GM23338 (cell line): ENCODE results near the gene PRDM10.

ENCODE experiments used
- CREB1 ChIP-seq: fragments of 250-450 bp; sonication (Bioruptor Pico); IDR thresholded peaks from 2 replicates; pipeline ENCODE4 v1.5.0; 2020; ENCODE audit warnings: low read depth, mild to moderate bottlenecking, moderate library complexity
- CTCF ChIP-seq, 2 experiments: fragments of 200-600 bp in 1 of 2; sonication (generic) in 1 of 2; conservative IDR thresholded peaks; 2 replicates each; pipeline versions ENCODE4 v1.5.1 to v1.6.1; 2016 to 2017; ENCODE audit warnings: antibody characterized with exemption in 2 of 2, low read depth in 2 of 2, mild to moderate bottlenecking in 2 of 2, moderate library complexity in 1 of 2
- ETS1 ChIP-seq: IDR thresholded peaks from 2 replicates; pipeline ENCODE4 v1.6.1; 2016; ENCODE audit warnings: antibody characterized with exemption
- EZH2 ChIP-seq: fragments of 200-600 bp; sonication (generic); IDR thresholded peaks from one replicate; pipeline ENCODE4 v1.8.0; 2017; ENCODE audit warnings: antibody characterized with exemption, mild to moderate bottlenecking, low read depth; ENCODE audit not compliant: unreplicated experiment
- EZH2phosphoT487 ChIP-seq: fragments of 200-600 bp; sonication (generic); IDR thresholded peaks from one replicate; pipeline ENCODE4 v1.8.1; 2018; ENCODE audit warnings: antibody characterized with exemption; ENCODE audit not compliant: unreplicated experiment
- JUNB ChIP-seq: IDR thresholded peaks from one replicate; pipeline ENCODE4 v1.6.1; 2016; ENCODE audit warnings: antibody characterized with exemption; ENCODE audit not compliant: unreplicated experiment
- NANOG ChIP-seq: IDR thresholded peaks from 2 replicates; pipeline ENCODE4 v1.6.1; 2016; ENCODE audit warnings: antibody characterized with exemption, borderline replicate concordance
- POLR2AphosphoS5 ChIP-seq: IDR thresholded peaks from 2 replicates; pipeline ENCODE4 v1.6.1; 2016; ENCODE audit warnings: antibody characterized with exemption, low read depth
- REST ChIP-seq: IDR thresholded peaks from one replicate; pipeline ENCODE4 v1.6.1; 2018; ENCODE audit warnings: antibody characterized with exemption; ENCODE audit not compliant: unreplicated experiment
- ZNF114 ChIP-seq: fragments of 250-450 bp; sonication (Bioruptor Pico); IDR thresholded peaks from 2 replicates; pipeline ENCODE4 v1.5.0; 2020; ENCODE audit warnings: mild to moderate bottlenecking, moderate library complexity
- ZNF331 ChIP-seq: fragments of 250-450 bp; sonication (Bioruptor Pico); IDR thresholded peaks from 2 replicates; pipeline ENCODE4 v1.5.0; 2020; ENCODE audit warnings: low read depth, mild to moderate bottlenecking, moderate library complexity

GRCh38 chr11:129938764-129939163 is 63.9 kb downstream of the PRDM10 start:
- no peak for TF ChIP-seq CTCF (conservative IDR thresholded peaks at IDR 0.05; ENCODE audit: low read depth in 2 of 2)
- no peak for TF ChIP-seq REST
- no peak for TF ChIP-seq POLR2AphosphoS5
- no peak for TF ChIP-seq CREB1 (CRISPR knock-in tag)
- no peak for TF ChIP-seq EZH2
- TF ChIP-seq EZH2phosphoT487: no peak
- no peak for TF ChIP-seq ETS1
- no peak for TF ChIP-seq JUNB
- no peak for TF ChIP-seq ZNF331 (CRISPR knock-in tag)
- TF ChIP-seq ZNF114 (CRISPR knock-in tag): no peak
- TF ChIP-seq NANOG: no peak
